Keratinocyte (primary cell): ENCODE results near the gene DUSP16. TPM values are rescaled to one million over a fixed set of nuclear protein-coding genes. Genes with fewer than 3 reads are reported as not detected.

Experiments
- DNase-seq: peaks from one replicate; pipeline ENCODE4 v3.0.0-alpha.2; 2011; ENCODE audit warnings: low read depth, missing footprints, low spot score
- FAIRE-seq: peaks from 2 replicates; lab custom pipeline; 2011; peaks lifted over from hg19 to GRCh38; lab: Jason Lieb, UNC
- H2AFZ ChIP-seq: 2 replicates; pipeline ENCODE4 v1.6.0; 2012; ENCODE audit warnings: low read length, control low read depth, inconsistent platforms; ENCODE audit not compliant: control insufficient read depth
- H3K27ac ChIP-seq: 2 replicates; pipeline ENCODE4 v1.5.1; 2011; ENCODE audit warnings: low read length; ENCODE audit not compliant: control insufficient read depth, insufficient read depth
- H3K27me3 ChIP-seq: 3 replicates; pipeline ENCODE4 v1.6.0; 2011; ENCODE audit warnings: low read length; ENCODE audit not compliant: control insufficient read depth, insufficient read depth; ENCODE audit errors: extremely low read depth
- H3K36me3 ChIP-seq, 2 experiments: 2 replicates in 1 of 2; 3 replicates in 1 of 2; pipeline ENCODE4 v1.5.1; 2011; ENCODE audit warnings: low read length in 2 of 2, mild to moderate bottlenecking in 1 of 2; ENCODE audit not compliant: control insufficient read depth in 2 of 2, insufficient read depth in 2 of 2; ENCODE audit errors: extremely low read depth in 1 of 2
- H3K4me1 ChIP-seq: 3 replicates; pipeline ENCODE4 v1.5.1; 2011; ENCODE audit warnings: low read length; ENCODE audit not compliant: control insufficient read depth, insufficient read depth; ENCODE audit errors: extremely low read depth
- H3K4me2 ChIP-seq: 3 replicates; pipeline ENCODE4 v1.6.0; 2011; ENCODE audit warnings: low read depth, low read length; ENCODE audit not compliant: control insufficient read depth, insufficient read depth; ENCODE audit errors: extremely low read depth
- H3K4me3 ChIP-seq, 3 experiments: fragments of 200-600 bp in 1 of 3; sonication (generic) in 1 of 3; 2 replicates in 2 of 3; 3 replicates in 1 of 3; pipeline ENCODE4 v1.5.1; 2011 to 2016; ENCODE audit warnings: low read length in 3 of 3, mild to moderate bottlenecking in 3 of 3, control low read depth in 2 of 3, inconsistent platforms in 1 of 3, low read depth in 1 of 3, mixed read lengths in 1 of 3, mixed run types in 1 of 3, moderate library complexity in 1 of 3; ENCODE audit not compliant: control insufficient read depth in 2 of 3, insufficient read depth in 2 of 3; ENCODE audit errors: extremely low read depth in 1 of 3
- H3K79me2 ChIP-seq: 2 replicates; pipeline ENCODE4 v1.6.0; 2012; ENCODE audit warnings: low read length; ENCODE audit not compliant: control insufficient read depth, insufficient read depth
- H3K9ac ChIP-seq: 3 replicates; pipeline ENCODE4 v1.6.0; 2011; ENCODE audit warnings: low read length; ENCODE audit not compliant: control insufficient read depth, insufficient read depth; ENCODE audit errors: extremely low read depth
- H3K9me1 ChIP-seq: 3 replicates; pipeline ENCODE4 v1.6.0; 2011; ENCODE audit warnings: low read length; ENCODE audit not compliant: control insufficient read depth, insufficient read depth; ENCODE audit errors: extremely low read depth
- H3K9me3 ChIP-seq: 2 replicates; pipeline ENCODE4 v1.5.1; 2012; ENCODE audit warnings: low read depth, low read length; ENCODE audit not compliant: control insufficient read depth
- H4K20me1 ChIP-seq: 3 replicates; pipeline ENCODE4 v1.6.0; 2011; ENCODE audit warnings: low read length; ENCODE audit not compliant: control insufficient read depth, insufficient read depth; ENCODE audit errors: extremely low read depth
- CTCF ChIP-seq, 3 experiments: IDR thresholded peaks in 1 of 3; conservative IDR thresholded peaks in 1 of 3; optimal IDR thresholded peaks in 1 of 3; 2 replicates in 2 of 3; 3 replicates in 1 of 3; pipeline versions ENCODE3 to v1.5.1; 2011; ENCODE audit warnings: low read length in 3 of 3, mild to moderate bottlenecking in 3 of 3, moderate library complexity in 2 of 3, control low read depth in 1 of 3, inconsistent platforms in 1 of 3; ENCODE audit not compliant: insufficient read depth in 2 of 3; ENCODE audit errors: extremely low read depth in 1 of 3
- EZH2 ChIP-seq: IDR thresholded peaks from one replicate; pipeline ENCODE4 v1.6.1; 2012; ENCODE audit warnings: inconsistent platforms, mild to moderate bottlenecking, low read length, moderate library complexity
- dilution Hi-C: fragments of 300-500 bp; cut with MboI; formaldehyde crosslinking; loops from one replicate; pipeline ENCODE4 v1.7.0; 2020; ENCODE audit warnings: low sequenced_read_pairs; ENCODE audit not compliant: extremely low pct_ligation_motif_present
- polyA plus RNA-seq, 5 experiments: library from polyadenylated mRNA; depleted of rRNA in 3 of 5; stranded (reverse) in 3 of 5; stranded (forward) in 1 of 5; unstranded in 1 of 5; fragments of >200 nt; gene quantifications; 1 replicate in 1 of 5; 2 replicates in 3 of 5; 3 replicates in 1 of 5; pipeline versions ENCODE4 v1.2.1 to v1.2.3, GENCODE V29; 2011 to 2012; ENCODE audit warnings: missing spikeins in 2 of 5, low read depth in 1 of 5, low replicate concordance in 1 of 5

Gene DUSP16
- polyA plus RNA-seq, 1 donor (not counting 4 experiments of a cell fraction or from before 2014, with no cell fraction given): 9.3 TPM

GRCh38 chr12:12534166-12534866 is 28.3 kb downstream of the DUSP16 start:
- no peak overlapping the region for H3K27ac ChIP-seq
- no peak for DNase-seq
- H3K79me2 ChIP-seq: no peaks in the 10 kb centered on the region
- no peak for FAIRE-seq
- no peaks in the 10 kb centered on the region for H4K20me1 ChIP-seq
- H3K4me3 ChIP-seq: no peak overlapping the region
- no peak overlapping the region for H3K9ac ChIP-seq
- no peaks in the 10 kb centered on the region for H3K9me3 ChIP-seq
- no peak overlapping the region for H3K4me2 ChIP-seq
- TF ChIP-seq CTCF (optimal IDR thresholded peaks at IDR 0.05 in 1 of 3, IDR thresholded peaks at IDR 0.05 in 1 of 3, conservative IDR thresholded peaks at IDR 0.05 in 1 of 3; ENCODE audit: extremely low read depth in 1 of 3, insufficient read depth in 2 of 3, low read length in 3 of 3) (no peak), EZH2 (no peak)
- dilution Hi-C loops: no loop called here
- H3K4me1 ChIP-seq: peaks cover 14% of the 10 kb centered on the region
- no peaks in the 10 kb centered on the region for H3K9me1 ChIP-seq
- no peaks in the 10 kb centered on the region for H3K27me3 ChIP-seq
- no peaks in the 10 kb centered on the region for H3K36me3 ChIP-seq
- no peak overlapping the region for H2AFZ ChIP-seq

- Histone ChIP-seq H3K27me3 (no peaks in the 10 kb centered on the region), H3K9ac (peak overlapping the region; percentile 51), H2AFZ (peak overlapping the region; percentile 37), H3K4me2 (peak overlapping the region; percentile 55), H3K9me3 (no peaks in the 10 kb centered on the region), H3K27ac (peak overlapping the region; percentile 36), H3K36me3 (no peaks in the 10 kb centered on the region), H3K79me2 (no peaks in the 10 kb centered on the region), H3K4me1 (peaks cover 14% of the 10 kb centered on the region), H3K4me3 (no peak overlapping the region), H3K9me1 (no peaks in the 10 kb centered on the region), H4K20me1 (no peaks in the 10 kb centered on the region)
- FAIRE-seq: peak; percentile 80
- TF ChIP-seq CTCF (optimal IDR thresholded peaks at IDR 0.05 in 1 of 3, IDR thresholded peaks at IDR 0.05 in 1 of 3, conservative IDR thresholded peaks at IDR 0.05 in 1 of 3; ENCODE audit: extremely low read depth in 1 of 3, insufficient read depth in 2 of 3, low read length in 3 of 3): no peak
- TF ChIP-seq EZH2: no peak
- peak; percentile 57 for DNase-seq
- dilution Hi-C loops: no loop called here
Observed at GRCh38 chr12:12533238-12533829, 29.3 kb downstream of the DUSP16 start.
